ENCODE measurements around the gene HTR7. TPM values are rescaled to one million over a fixed set of nuclear protein-coding genes. Genes with fewer than 3 reads are reported as not detected.
"Not testable (repeated sequence)": the region's sequence is repeated elsewhere in the genome, so short reads cannot be mapped to it uniquely, and the experiment has no call there.

HTR7 gene
- polyA plus RNA-seq, 1 donor (not counting 4 experiments of a cell fraction or from before 2014, with no cell fraction given), result 12.2 TPM

GRCh38 chr10:90905925-90906324 is 48.1 kb upstream of the HTR7 start:
- no peak overlapping the region for H3K27ac ChIP-seq (ENCODE audit: control insufficient read depth, insufficient read depth, low read length)
- H3K4me3 ChIP-seq (ENCODE audit: control insufficient read depth in 2 of 3, extremely low read depth in 1 of 3, insufficient read depth in 2 of 3, low read depth in 1 of 3, low read length in 3 of 3), result no peak overlapping the region
- H3K9me3 ChIP-seq (ENCODE audit: control insufficient read depth, low read depth, low read length), result no peaks in the 10 kb centered on the region
- no peak for FAIRE-seq
- DNase-seq (ENCODE audit: low read depth, low spot score), result no peak
- H3K4me1 ChIP-seq (ENCODE audit: control insufficient read depth, extremely low read depth, insufficient read depth, low read length), result no peaks in the 10 kb centered on the region
- H2AFZ ChIP-seq (ENCODE audit: control insufficient read depth, low read length), result no peak overlapping the region
- H3K9me1 ChIP-seq (ENCODE audit: control insufficient read depth, extremely low read depth, insufficient read depth, low read length), result no peaks in the 10 kb centered on the region
- TF ChIP-seq CTCF (optimal IDR thresholded peaks at IDR 0.05 in 1 of 3, IDR thresholded peaks at IDR 0.05 in 1 of 3, conservative IDR thresholded peaks at IDR 0.05 in 1 of 3; ENCODE audit: extremely low read depth in 1 of 3, insufficient read depth in 2 of 3, low read length in 3 of 3) (no peak), EZH2 (IDR thresholded peaks at IDR 0.05; ENCODE audit: low read length) (no peak)
- H3K4me2 ChIP-seq (ENCODE audit: control insufficient read depth, extremely low read depth, insufficient read depth, low read depth, low read length), result no peak overlapping the region
- H3K9ac ChIP-seq (ENCODE audit: control insufficient read depth, extremely low read depth, insufficient read depth, low read length), result no peak overlapping the region
- no peaks in the 10 kb centered on the region for H4K20me1 ChIP-seq (ENCODE audit: control insufficient read depth, extremely low read depth, insufficient read depth, low read length)
- dilution Hi-C loops (cut with MboI; ENCODE audit: extremely low pct_ligation_motif_present, low sequenced_read_pairs), result no loop called here
- no peaks in the 10 kb centered on the region for H3K27me3 ChIP-seq (ENCODE audit: control insufficient read depth, extremely low read depth, insufficient read depth, low read length)
- no peaks in the 10 kb centered on the region for H3K36me3 ChIP-seq (ENCODE audit: control insufficient read depth in 2 of 2, extremely low read depth in 1 of 2, insufficient read depth in 2 of 2, low read length in 2 of 2)
- H3K79me2 ChIP-seq (ENCODE audit: control insufficient read depth, insufficient read depth, low read length), result no peaks in the 10 kb centered on the region

GRCh38 chr10:90896916-90897315 is 39.1 kb upstream of the HTR7 start:
- dilution Hi-C loops (cut with MboI; ENCODE audit: extremely low pct_ligation_motif_present, low sequenced_read_pairs), result loop anchor here (25.0 kb wide), 1 partner anchor 365 kb away; no protein-coding TSS in a partner anchor
- H3K4me3 ChIP-seq (ENCODE audit: control insufficient read depth in 2 of 3, extremely low read depth in 1 of 3, insufficient read depth in 2 of 3, low read depth in 1 of 3, low read length in 3 of 3); FAIRE-seq; H3K4me2 ChIP-seq (ENCODE audit: control insufficient read depth, extremely low read depth, insufficient read depth, low read depth, low read length); H3K9me3 ChIP-seq (ENCODE audit: control insufficient read depth, low read depth, low read length); H3K27ac ChIP-seq (ENCODE audit: control insufficient read depth, insufficient read depth, low read length); H2AFZ ChIP-seq (ENCODE audit: control insufficient read depth, low read length); DNase-seq (ENCODE audit: low read depth, low spot score); H3K4me1 ChIP-seq (ENCODE audit: control insufficient read depth, extremely low read depth, insufficient read depth, low read length); H4K20me1 ChIP-seq (ENCODE audit: control insufficient read depth, extremely low read depth, insufficient read depth, low read length); H3K79me2 ChIP-seq (ENCODE audit: control insufficient read depth, insufficient read depth, low read length); H3K9ac ChIP-seq (ENCODE audit: control insufficient read depth, extremely low read depth, insufficient read depth, low read length); H3K27me3 ChIP-seq (ENCODE audit: control insufficient read depth, extremely low read depth, insufficient read depth, low read length); H3K9me1 ChIP-seq (ENCODE audit: control insufficient read depth, extremely low read depth, insufficient read depth, low read length): not testable (repeated sequence)
- H3K36me3 ChIP-seq (ENCODE audit: control insufficient read depth in 2 of 2, extremely low read depth in 1 of 2, insufficient read depth in 2 of 2, low read length in 2 of 2), result peaks cover 8 to 19% of the 10 kb centered on the region in 2 experiments

GRCh38 chr10:90893190-90893589 is 35.4 kb upstream of the HTR7 start:
- Histone ChIP-seq H3K4me2 (ENCODE audit: control insufficient read depth, extremely low read depth, insufficient read depth, low read depth, low read length) (no peak overlapping the region), H4K20me1 (ENCODE audit: control insufficient read depth, extremely low read depth, insufficient read depth, low read length) (no peaks in the 10 kb centered on the region), H3K4me1 (ENCODE audit: control insufficient read depth, extremely low read depth, insufficient read depth, low read length) (no peaks in the 10 kb centered on the region), H3K9me3 (ENCODE audit: control insufficient read depth, low read depth, low read length) (no peaks in the 10 kb centered on the region), H3K27me3 (ENCODE audit: control insufficient read depth, extremely low read depth, insufficient read depth, low read length) (no peaks in the 10 kb centered on the region), H3K9me1 (ENCODE audit: control insufficient read depth, extremely low read depth, insufficient read depth, low read length) (no peaks in the 10 kb centered on the region), H3K4me3 (ENCODE audit: control insufficient read depth in 2 of 3, extremely low read depth in 1 of 3, insufficient read depth in 2 of 3, low read depth in 1 of 3, low read length in 3 of 3) (no peak overlapping the region), H2AFZ (ENCODE audit: control insufficient read depth, low read length) (no peak overlapping the region), H3K27ac (ENCODE audit: control insufficient read depth, insufficient read depth, low read length) (no peak overlapping the region), H3K9ac (ENCODE audit: control insufficient read depth, extremely low read depth, insufficient read depth, low read length) (no peak overlapping the region), H3K36me3 (ENCODE audit: control insufficient read depth in 2 of 2, extremely low read depth in 1 of 2, insufficient read depth in 2 of 2, low read length in 2 of 2) (peaks cover 11 to 22% of the 10 kb centered on the region in 2 experiments), H3K79me2 (ENCODE audit: control insufficient read depth, insufficient read depth, low read length) (no peaks in the 10 kb centered on the region)
- TF ChIP-seq CTCF (optimal IDR thresholded peaks at IDR 0.05 in 1 of 3, IDR thresholded peaks at IDR 0.05 in 1 of 3, conservative IDR thresholded peaks at IDR 0.05 in 1 of 3; ENCODE audit: extremely low read depth in 1 of 3, insufficient read depth in 2 of 3, low read length in 3 of 3), result no peak
- no peak for TF ChIP-seq EZH2 (IDR thresholded peaks at IDR 0.05; ENCODE audit: low read length)
- FAIRE-seq (no peak), DNase-seq (ENCODE audit: low read depth, low spot score) (no peak)
- dilution Hi-C loops (cut with MboI; ENCODE audit: extremely low pct_ligation_motif_present, low sequenced_read_pairs), result loop anchor here (25.0 kb wide), 1 partner anchor 369 kb away; no protein-coding TSS in a partner anchor
